Epithelial cell of proximal tubule (primary cell): ENCODE data around the gene RPL35. TPM values are rescaled to one million over a fixed set of nuclear protein-coding genes. Genes with fewer than 3 reads are reported as not detected.

ENCODE experiments used
- DNase-seq: peaks from one replicate; pipeline ENCODE4 v3.0.0-alpha.2; 2011; ENCODE audit warnings: low read depth
- H3K4me3 ChIP-seq: 2 replicates; pipeline ENCODE4 v1.5.1; 2011; ENCODE audit warnings: low read depth, mild to moderate bottlenecking, low read length
- total RNA-seq: library from RNA; depleted of rRNA; stranded (reverse); fragments of >200 nt; gene quantifications from 2 replicates; pipeline ENCODE4 v1.2.3, GENCODE V29; 2015
- TF ChIP-seq, protein P1 (sequence below): conservative IDR thresholded peaks from 2 replicates; pipeline ENCODE4 v1.5.1; 2012; ENCODE audit warnings: low read depth, mild to moderate bottlenecking, low read length

Gene RPL35
- total RNA-seq, 1 donor from 2014 or later = 2,998 TPM

DNA sequence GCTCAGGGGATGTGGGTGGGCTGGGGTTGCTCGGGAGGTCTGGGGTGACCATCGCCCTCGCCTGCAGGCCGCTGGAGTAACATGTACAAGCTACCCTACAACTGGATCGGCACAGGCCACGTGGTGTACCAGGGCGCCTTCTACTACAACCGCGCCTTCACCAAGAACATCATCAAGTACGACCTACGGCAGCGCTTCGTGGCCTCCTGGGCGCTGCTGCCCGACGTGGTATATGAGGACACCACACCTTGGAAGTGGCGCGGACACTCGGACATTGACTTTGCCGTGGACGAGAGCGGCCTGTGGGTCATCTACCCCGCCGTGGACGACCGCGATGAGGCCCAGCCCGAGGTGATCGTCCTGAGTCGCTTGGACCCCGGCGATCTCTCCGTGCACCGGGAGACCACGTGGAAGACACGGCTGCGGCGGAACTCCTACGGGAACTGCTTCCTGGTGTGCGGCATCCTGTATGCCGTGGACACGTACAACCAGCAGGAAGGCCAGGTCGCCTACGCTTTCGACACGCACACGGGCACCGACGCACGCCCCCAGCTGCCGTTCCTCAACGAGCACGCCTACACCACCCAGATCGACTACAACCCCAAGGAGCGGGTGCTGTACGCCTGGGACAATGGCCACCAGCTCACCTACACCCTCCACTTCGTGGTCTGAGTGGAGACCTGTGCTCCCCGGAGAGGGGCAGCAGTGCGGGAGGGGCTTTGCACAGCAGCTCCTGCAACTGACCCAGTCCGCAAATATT, 51.8 kb downstream of the RPL35 start:
- TF ChIP-seq, protein P1, sequence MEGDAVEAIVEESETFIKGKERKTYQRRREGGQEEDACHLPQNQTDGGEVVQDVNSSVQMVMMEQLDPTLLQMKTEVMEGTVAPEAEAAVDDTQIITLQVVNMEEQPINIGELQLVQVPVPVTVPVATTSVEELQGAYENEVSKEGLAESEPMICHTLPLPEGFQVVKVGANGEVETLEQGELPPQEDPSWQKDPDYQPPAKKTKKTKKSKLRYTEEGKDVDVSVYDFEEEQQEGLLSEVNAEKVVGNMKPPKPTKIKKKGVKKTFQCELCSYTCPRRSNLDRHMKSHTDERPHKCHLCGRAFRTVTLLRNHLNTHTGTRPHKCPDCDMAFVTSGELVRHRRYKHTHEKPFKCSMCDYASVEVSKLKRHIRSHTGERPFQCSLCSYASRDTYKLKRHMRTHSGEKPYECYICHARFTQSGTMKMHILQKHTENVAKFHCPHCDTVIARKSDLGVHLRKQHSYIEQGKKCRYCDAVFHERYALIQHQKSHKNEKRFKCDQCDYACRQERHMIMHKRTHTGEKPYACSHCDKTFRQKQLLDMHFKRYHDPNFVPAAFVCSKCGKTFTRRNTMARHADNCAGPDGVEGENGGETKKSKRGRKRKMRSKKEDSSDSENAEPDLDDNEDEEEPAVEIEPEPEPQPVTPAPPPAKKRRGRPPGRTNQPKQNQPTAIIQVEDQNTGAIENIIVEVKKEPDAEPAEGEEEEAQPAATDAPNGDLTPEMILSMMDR = no peak
- H3K4me3 ChIP-seq = no peak overlapping the region
- DNase-seq = no peak

DNA sequence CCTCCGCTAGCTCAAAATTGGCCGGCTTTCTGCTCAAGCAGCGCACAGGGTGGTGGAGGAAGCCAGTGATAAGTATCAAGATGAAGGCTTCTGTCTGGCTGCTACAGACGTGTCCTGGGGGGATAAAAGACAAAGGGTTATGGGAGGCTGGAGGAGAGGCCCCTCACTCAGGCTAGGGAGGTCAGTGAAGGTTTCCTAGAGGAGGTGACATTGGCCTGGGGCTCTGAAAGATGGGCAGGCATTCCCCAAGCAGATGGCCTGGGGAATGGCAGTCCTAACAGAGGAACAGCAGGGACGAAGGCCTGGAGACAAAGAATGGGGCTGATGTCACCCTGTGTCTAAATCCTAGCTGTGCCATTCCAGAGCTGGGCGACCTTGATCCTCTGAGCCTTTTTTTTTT, 52.5 kb downstream of the RPL35 start:
- no peak for DNase-seq
- no peak overlapping the region for H3K4me3 ChIP-seq
- TF ChIP-seq, protein P1 = no peak

DNA sequence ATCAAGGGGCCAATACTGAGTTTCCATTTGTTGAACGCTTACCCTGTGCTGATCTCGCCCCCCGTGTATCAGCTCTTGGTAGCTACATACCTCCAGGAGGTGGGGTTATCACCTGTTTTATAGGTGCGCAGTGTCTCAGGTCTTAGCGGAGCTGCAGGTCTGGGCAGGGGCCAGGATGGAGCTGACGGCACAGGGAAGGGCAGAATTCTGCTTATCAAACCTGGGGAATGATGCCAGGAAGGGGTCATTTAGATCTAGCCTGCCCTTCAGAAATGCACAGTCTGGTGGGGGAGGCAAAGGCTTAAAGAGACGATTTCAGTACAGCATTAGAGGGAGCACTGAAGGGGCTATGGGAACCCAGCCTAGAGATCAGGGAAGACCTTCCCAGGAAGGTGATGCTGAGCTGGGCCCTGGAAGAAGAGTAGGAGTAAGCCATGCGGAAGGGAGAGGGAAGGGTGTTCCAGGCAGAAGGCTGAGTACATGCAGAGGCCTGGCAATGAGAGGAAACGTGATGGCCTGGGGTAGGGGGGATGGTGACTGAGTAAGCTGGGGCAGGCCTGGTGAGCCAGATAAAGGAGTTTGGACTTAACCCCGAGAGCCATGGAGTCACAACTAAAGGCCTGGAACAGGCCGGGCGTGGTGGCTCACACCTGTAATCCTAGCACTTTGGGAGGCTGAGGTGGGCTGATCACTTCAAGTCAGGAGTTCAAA, 53.4 kb downstream of the RPL35 start:
- TF ChIP-seq, protein P1 = no peak
- H3K4me3 ChIP-seq = no peak overlapping the region
- DNase-seq = no peak

Other genes with a start within 250 kb of the RPL35 start
- 1.1 and 2.0 TPM in 2 replicates for gene NR6A1, start 90.6 kb downstream of the RPL35 start, total RNA-seq
- 3.5 and 7.0 TPM in 2 replicates for gene OLFML2A, start 84.8 kb downstream of the RPL35 start, total RNA-seq
- gene WDR38, start 8.5 kb downstream of the RPL35 start, total RNA-seq = not detected in 2 replicates
- 53.3 and 55.5 TPM in 2 replicates for gene ARPC5L, start 173 bp upstream of the RPL35 start, total RNA-seq
- gene GOLGA1, start 79.1 kb upstream of the RPL35 start, total RNA-seq = 5.4 and 26.0 TPM in 2 replicates